Psoas muscle (tissue), 8 donors: Measurements from ENCODE around the gene CLDN15. TPM values are rescaled to one million over a fixed set of nuclear protein-coding genes. Genes with fewer than 3 reads are reported as not detected.
"Not testable (repeated sequence)": the region's sequence is repeated elsewhere in the genome, so short reads cannot be mapped to it uniquely, and the experiment has no call there.

ENCODE experiments used
- ATAC-seq, 4 donors: fragments of 200-7000 bp; cut with Tn5 transposase; one replicate each; pipeline ENCODE4 v1.9.1; 2020; ENCODE audit warnings: moderate library complexity in 3 of 4, mild to moderate bottlenecking in 2 of 4
- DNase-seq, 2 donors: peaks; one replicate each; pipeline ENCODE4 v3.0.0-alpha.2; 2020
- H3K27ac ChIP-seq: fragments of 200-600 bp; one replicate; pipeline ENCODE4 v1.8.0; 2022
- H3K27me3 ChIP-seq, 3 donors: fragments of 200-600 bp in 1 of 3; one replicate each; pipeline versions ENCODE4 v1.6.1 to v1.8.0; 2013 to 2022; ENCODE audit warnings: low read length in 2 of 3, mild to moderate bottlenecking in 2 of 3, moderate library complexity in 1 of 3; ENCODE audit not compliant: insufficient read depth in 3 of 3
- H3K36me3 ChIP-seq, 2 donors: fragments of 200-600 bp in 1 of 2; one replicate each; pipeline versions ENCODE4 v1.6.1 to v1.8.0; 2013 to 2022; ENCODE audit warnings: low read depth in 1 of 2, mild to moderate bottlenecking in 1 of 2, moderate library complexity in 1 of 2; ENCODE audit not compliant: insufficient read depth in 1 of 2
- H3K4me1 ChIP-seq: fragments of 200-600 bp; one replicate; pipeline ENCODE4 v1.8.0; 2022
- H3K4me3 ChIP-seq: fragments of 200-600 bp; one replicate; pipeline ENCODE4 v1.8.0; 2022; ENCODE audit warnings: mild to moderate bottlenecking
- H3K9me3 ChIP-seq: fragments of 200-600 bp; one replicate; pipeline ENCODE4 v1.8.0; 2022
- WGBS, 3 donors: extraction: QIAGEN DNeasy Blood & Tissue Kit; methylation state at CpG; one replicate each; pipeline versions ENCODE4 v1.1.6 to v1.1.7; 2013; 5-methylcytosine and 5-hydroxymethylcytosine counted together
- intact Hi-C, 2 donors: fragments of 100-400 bp; cut with DNase I; formaldehyde crosslinking; loops; one replicate each; pipeline versions ENCODE4 v1.11.0 to v1.14.2; 2022
- polyA plus RNA-seq, 3 donors: library from polyadenylated mRNA; stranded (reverse); fragments of 200-250 nt; gene quantifications; one replicate each; pipeline ENCODE4 v1.2.3, GENCODE V29; 2013
- total RNA-seq, 4 donors: library from RNA; stranded (reverse); fragmentation: NEBNext Ultra II Directional in 2 of 4; extraction: Animal tissue kit (Norgen Biotek cat#: 25700) in 2 of 4; gene quantifications; one replicate each; pipeline versions ENCODE4 v1.2.1 to v1.2.4, GENCODE V29; 2021 to 2023
- TF ChIP-seq, protein P1 (sequence below): fragments of 200-600 bp; IDR thresholded peaks from one replicate; pipeline ENCODE4 v1.8.0; 2022; ENCODE audit warnings: antibody characterized with exemption
- donor health status: healthy with polysubstance abuse.
- donor health status: DM: no; HTN: no; CAD: no; lungs with moderate emphysema.
- donor health status: Bipolar disorder and iron deficiency.
- donor health status: healthy.
- donor health status: DM: yes; HTN: yes; CAD: no.
- donor health status: DM: no; HTN: no; CAD: no.
- donor health status: DM: no; HTN: no; CAD: no.
- donor health status: DM: yes; HTN: yes; CAD: no.

CLDN15 gene
- total and polyA plus RNA-seq, 7 donors: 0.52 to 2.2 (median 1.6) TPM

DNA sequence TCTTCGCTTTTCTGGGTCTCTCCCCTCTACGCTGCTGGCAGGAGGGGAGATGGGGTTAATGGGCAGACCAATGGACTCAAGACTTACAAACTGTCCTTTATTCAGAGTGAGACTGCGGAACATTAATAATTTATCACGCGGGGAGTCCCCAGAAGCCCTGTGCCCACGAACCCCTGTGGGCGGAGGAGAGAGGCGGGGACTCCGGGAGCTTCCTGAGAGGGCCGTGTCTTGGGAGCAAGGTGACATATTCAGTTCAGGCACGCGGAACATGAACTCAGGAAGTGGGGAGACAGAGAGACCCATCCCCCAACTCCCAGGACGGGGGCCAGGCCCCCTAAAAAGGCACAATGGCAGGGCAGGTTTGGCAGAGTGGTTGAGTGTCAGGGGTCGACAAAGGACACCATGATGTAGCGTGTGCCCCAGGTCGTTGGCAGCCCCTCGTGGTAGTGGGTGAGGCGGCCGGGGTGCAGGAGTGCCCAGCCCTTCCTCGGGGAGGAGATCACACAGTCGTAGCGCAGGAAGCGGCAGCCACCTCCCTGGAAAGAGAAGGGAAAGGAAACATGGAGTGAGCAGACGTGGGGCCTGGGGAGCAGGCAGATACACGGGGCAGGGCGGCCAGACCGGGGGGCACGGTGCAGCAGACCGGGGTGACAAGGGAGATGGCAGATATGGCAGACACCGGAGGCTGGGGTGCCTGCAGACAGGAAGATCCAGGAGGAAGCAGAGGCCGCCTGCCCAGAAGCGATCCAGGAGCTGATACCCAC is 31.5 kb downstream of the CLDN15 start:
- Histone ChIP-seq H3K27ac (no peak overlapping the region), H3K4me1 (peaks cover 6% of the 10 kb centered on the region), H3K4me3 (no peak overlapping the region), H3K36me3 (peaks cover 7 to 43% of the 10 kb centered on the region in 2 donors), H3K9me3 (no peaks in the 10 kb centered on the region), H3K27me3 (peaks cover 0 to 23% (median 14%) of the 10 kb centered on the region in 3 donors)
- DNase-seq: no peak
- TF ChIP-seq, protein P1, sequence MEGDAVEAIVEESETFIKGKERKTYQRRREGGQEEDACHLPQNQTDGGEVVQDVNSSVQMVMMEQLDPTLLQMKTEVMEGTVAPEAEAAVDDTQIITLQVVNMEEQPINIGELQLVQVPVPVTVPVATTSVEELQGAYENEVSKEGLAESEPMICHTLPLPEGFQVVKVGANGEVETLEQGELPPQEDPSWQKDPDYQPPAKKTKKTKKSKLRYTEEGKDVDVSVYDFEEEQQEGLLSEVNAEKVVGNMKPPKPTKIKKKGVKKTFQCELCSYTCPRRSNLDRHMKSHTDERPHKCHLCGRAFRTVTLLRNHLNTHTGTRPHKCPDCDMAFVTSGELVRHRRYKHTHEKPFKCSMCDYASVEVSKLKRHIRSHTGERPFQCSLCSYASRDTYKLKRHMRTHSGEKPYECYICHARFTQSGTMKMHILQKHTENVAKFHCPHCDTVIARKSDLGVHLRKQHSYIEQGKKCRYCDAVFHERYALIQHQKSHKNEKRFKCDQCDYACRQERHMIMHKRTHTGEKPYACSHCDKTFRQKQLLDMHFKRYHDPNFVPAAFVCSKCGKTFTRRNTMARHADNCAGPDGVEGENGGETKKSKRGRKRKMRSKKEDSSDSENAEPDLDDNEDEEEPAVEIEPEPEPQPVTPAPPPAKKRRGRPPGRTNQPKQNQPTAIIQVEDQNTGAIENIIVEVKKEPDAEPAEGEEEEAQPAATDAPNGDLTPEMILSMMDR: no peak
- WGBS, 3 donors: 80 to 83% (median 82%) methylated on average over 32 of the region's 32 CpGs
- peak in 1 of 4 donors; percentile 6 for ATAC-seq
- intact Hi-C loops: no loop called here

DNA sequence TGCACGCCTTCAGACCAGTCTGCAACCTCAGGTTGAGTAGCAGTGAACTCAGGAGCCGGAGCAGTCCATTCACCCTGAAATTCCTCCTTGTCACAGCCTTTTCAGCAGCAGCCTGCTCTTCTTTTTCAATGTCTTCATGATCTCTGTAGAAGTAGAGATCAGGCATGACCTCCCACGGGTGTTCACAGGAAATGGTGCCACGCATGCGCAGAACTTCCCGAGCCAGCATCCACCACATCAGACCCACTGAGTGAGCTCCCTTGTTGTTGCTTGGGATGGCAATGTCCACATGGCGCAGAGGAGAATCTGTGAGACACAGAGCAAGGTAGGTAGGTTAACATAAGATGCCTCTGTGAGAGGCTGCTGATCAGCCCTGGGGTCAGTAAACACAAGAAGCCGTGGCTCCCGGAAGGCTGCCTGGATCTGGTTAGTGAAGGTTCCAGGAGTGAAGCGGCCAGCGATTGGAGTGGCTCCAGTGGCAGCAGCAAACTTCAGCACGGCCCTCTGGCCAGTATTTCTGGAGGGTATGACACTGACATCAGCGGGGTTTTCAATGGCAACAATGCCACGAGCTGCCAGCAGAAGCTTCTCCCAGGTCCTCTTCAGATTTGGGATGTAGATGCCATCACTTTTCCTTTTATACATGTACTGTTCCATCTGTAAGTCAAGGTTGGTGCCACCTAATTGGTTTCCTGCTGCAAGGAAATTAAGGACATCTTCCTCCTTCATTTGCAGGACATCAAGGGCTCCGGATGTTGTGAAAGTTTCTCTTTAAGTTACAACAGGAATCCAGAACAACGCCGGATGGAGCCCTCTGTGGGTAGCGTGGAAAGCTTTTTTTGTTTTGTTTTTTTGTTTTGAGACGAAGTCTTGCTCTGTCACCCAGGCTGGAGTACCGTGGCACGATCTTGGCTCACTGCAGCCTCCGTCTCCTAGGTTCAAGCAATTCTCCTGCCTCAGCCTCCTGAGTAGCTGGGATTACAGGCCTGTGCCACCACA is 33.6 kb downstream of the CLDN15 start:
- ATAC-seq, DNase-seq, H3K9me3 ChIP-seq, intact Hi-C loops, H3K4me3 ChIP-seq, H3K27ac ChIP-seq, H3K4me1 ChIP-seq: not testable (repeated sequence)
- 47 to 48% (median 48%) methylated on average over 22 of the region's 22 CpGs for WGBS, 3 donors
- H3K27me3 ChIP-seq: peaks cover 0 to 35% (median 15%) of the 10 kb centered on the region in 3 donors
- H3K36me3 ChIP-seq: peaks cover 4 to 23% of the 10 kb centered on the region in 2 donors

DNA sequence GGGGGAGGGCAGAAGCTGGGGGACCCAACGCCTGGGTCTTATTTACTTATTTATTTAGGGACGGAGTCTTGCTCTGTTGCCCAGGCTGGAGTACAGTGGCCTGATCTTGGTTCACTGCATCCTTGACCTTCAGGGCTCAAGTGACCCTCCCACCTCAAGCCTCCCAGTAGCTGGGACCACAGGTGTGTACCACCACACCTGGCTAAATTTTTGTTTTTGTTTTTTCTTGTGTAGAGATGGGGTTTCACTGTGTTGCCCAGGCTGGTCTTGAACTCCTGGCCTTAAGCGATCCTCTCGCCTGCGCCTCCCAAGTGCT is 35.0 kb downstream of the CLDN15 start:
- 83 to 86% (median 84%) methylated on average over 5 of the region's 5 CpGs for WGBS, 3 donors
- TF ChIP-seq, protein P1: no peak
- DNase-seq: no peak

DNA sequence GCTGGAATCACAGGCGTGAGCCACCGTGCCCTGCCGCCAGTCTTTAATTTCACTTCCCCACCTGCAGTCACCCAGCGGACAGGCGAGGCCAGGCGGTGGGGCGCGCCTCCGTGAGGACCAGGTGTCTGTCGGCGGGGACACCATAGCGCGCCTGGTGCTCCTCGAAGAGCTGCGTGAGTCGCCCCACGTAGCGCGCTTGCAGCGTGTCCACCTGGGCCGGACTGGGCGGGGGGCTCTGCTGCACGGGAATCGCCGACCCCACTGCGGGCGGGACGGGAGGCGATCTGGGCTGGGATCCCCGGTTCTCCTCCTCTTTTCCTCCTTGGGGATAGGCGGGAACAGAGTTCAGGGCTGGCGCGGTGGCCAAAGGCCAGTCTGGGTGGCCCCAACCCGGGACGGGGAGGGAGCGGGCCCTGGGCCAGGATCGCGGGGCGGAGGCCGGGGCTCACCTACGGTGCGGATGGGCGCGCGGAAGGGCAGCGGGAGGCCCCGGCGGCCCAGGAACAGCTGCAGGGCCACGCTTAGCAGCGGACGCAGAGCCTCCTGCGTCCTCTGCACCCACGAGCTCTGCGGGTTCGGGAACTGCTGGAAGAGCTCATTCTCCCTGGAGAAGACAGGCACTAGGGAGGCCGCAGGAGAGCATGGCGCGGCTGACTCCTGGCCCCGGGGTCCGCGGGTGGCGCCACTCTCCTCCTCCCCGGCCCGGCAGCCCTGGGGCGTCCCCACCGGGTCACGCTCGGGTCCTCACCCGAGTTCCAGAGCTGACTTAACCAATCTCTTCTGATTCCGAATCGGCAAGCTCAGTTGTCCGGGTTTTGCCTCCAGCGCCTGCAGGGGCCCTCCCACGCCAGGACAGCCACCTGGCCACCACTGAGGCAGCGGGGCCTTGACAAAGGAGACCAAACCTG is 35.7 kb downstream of the CLDN15 start:
- peak in 1 of 4 donors; percentile 32 for ATAC-seq
- intact Hi-C loops: no loop called here
- Histone ChIP-seq H3K27ac (no peak overlapping the region), H3K27me3 (peaks cover 0 to 54% (median 18%) of the 10 kb centered on the region in 3 donors), H3K4me3 (peak overlapping the region; percentile 25), H3K36me3 (peaks cover 4 to 11% of the 10 kb centered on the region in 2 donors), H3K9me3 (no peaks in the 10 kb centered on the region), H3K4me1 (peaks cover 6% of the 10 kb centered on the region)
- no peak for DNase-seq
- 5 to 7% (median 7%) methylated on average over 49 to 75 of the region's 75 CpGs for WGBS, 3 donors
- TF ChIP-seq, protein P1: no peak

More for the DNA sequence above, 35.0 kb downstream of the CLDN15 start:
- Histone ChIP-seq H3K9me3 (no peaks in the 10 kb centered on the region), H3K4me1 (peaks cover 6% of the 10 kb centered on the region), H3K27ac (no peak overlapping the region), H3K36me3 (peaks cover 4 to 11% of the 10 kb centered on the region in 2 donors), H3K4me3 (no peak overlapping the region), H3K27me3 (peaks cover 0 to 48% (median 18%) of the 10 kb centered on the region in 3 donors)
- intact Hi-C loops: no loop called here
- no peak for ATAC-seq
